Astrocyte of the spinal cord (primary cell): ENCODE measurements around the gene PNMT.
A peak's percentile ranks its signal among the peaks of the same experiment; 100 is the strongest.

ENCODE experiments used
- DNase-seq: peaks from one replicate; pipeline ENCODE4 v3.0.0; 2011; ENCODE audit warnings: low read depth, low spot score
- H3K4me3 ChIP-seq: 2 replicates; pipeline ENCODE4 v1.5.1; 2011; ENCODE audit warnings: low read depth, mild to moderate bottlenecking, low read length, moderate library complexity
- CTCF ChIP-seq: IDR thresholded peaks from 2 replicates; pipeline ENCODE4 v1.5.1; 2012; ENCODE audit warnings: low read depth, mild to moderate bottlenecking, low read length, inconsistent platforms
- in situ Hi-C: cut with HindIII; loops from 2 replicates; pipeline ENCODE4 v1.10.0; 2017; ENCODE audit warnings: low sequenced_read_pairs

The PNMT gene

GRCh38 chr17:39643271-39643670 is 25.0 kb upstream of the PNMT start:
- DNase-seq = peak; percentile 34
- TF ChIP-seq CTCF = no peak
- no peak overlapping the region for H3K4me3 ChIP-seq
- in situ Hi-C loops = no loop called here

- TF ChIP-seq CTCF = no peak
- no peak for DNase-seq
- no peak overlapping the region for H3K4me3 ChIP-seq
- in situ Hi-C loops = no loop called here
Measured at GRCh38 chr17:39647256-39647655, 21.0 kb upstream of the PNMT start.

- TF ChIP-seq CTCF = no peak
- in situ Hi-C loops = no loop called here
- no peak overlapping the region for H3K4me3 ChIP-seq
- DNase-seq = peak; percentile 55
Measured at GRCh38 chr17:39648616-39649366, 19.5 kb upstream of the PNMT start.

GRCh38 chr17:39650121-39650579 is 18.1 kb upstream of the PNMT start:
- in situ Hi-C loops = no loop called here
- TF ChIP-seq CTCF = no peak
- H3K4me3 ChIP-seq = no peak overlapping the region
- no peak for DNase-seq

- in situ Hi-C loops = no loop called here
- DNase-seq = no peak
- no peak for TF ChIP-seq CTCF
- no peak overlapping the region for H3K4me3 ChIP-seq
Measured at GRCh38 chr17:39651923-39652586, 16.2 kb upstream of the PNMT start.

GRCh38 chr17:39652587-39653315 is 15.5 kb upstream of the PNMT start:
- no peak overlapping the region for H3K4me3 ChIP-seq
- DNase-seq = no peak
- TF ChIP-seq CTCF = no peak
- in situ Hi-C loops = no loop called here
